ENCODE measurements around the gene PROSER3.
A peak's percentile ranks its signal among the peaks of the same experiment; 100 is the strongest.
"Not testable (repeated sequence)": the region's sequence is repeated elsewhere in the genome, so short reads cannot be mapped to it uniquely, and the experiment has no call there.

The PROSER3 gene

GRCh38 chr19:35795564-35795963, 37.6 kb downstream of the PROSER3 start:
- DNase-seq = not testable (repeated sequence)

DNA sequence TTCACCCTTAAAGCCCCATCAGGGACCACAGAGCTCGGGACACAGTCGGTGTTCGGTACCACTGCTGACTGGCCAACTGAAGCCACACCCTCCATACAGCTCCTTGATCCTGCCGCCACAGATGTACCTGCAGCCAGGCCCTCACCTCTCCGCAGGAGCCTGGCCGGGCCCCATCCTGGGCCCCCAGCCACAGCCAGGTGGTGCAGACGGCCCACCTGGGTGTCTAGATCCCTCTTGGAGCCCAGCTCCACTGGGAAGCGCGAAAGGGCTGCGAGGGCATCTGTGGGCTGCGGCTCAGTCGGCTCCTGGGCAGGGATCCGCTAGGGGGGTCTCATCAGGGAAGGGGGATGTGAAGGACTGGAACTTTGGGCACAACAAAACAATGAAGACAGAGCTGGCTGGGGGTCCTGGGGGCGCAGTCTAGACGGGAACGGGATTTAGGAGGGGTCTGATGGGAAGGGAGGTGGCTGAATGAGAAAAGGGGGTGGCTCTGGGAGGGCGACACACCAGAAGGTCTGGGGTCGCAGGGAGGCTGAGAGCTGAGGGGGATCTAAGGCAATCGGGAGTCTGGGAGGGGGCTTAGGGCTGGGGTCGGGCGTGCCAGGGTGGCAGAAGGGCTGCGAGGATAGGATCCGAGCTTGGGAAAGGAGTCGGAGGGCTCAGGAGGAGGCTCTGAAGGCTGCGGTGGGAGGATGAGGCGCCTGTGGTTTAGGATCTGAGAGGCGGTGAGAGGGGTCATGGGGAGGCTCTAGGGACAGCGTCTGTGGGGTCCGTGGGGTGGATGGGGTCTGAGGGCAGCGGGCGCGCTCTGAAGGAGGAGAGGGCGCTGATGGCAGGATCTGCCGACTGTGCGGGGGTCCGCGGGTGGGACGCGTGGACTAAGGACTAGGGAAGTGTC, 38.9 kb downstream of the PROSER3 start:
- DNase-seq = no peak

DNA sequence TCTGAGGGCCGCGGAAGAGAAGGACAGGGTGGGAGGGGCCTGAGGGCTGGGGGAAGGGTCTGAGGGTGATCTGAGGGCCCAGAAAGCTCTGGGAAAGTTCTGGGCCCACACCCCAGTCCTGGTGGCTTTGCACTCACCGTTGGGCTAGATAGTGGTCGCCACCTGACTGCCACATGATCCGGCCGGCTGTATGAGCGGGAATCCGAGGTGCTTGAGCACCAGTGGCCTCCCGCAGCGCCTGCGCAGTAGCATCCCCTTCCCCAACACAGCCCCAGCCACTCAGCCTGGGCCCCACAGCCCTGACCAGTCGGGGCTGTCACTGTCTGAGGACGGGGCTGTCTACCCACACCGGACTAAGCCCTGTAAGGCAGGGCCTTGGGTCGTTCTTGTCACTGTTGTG, 39.7 kb downstream of the PROSER3 start:
- no peak for DNase-seq

DNA sequence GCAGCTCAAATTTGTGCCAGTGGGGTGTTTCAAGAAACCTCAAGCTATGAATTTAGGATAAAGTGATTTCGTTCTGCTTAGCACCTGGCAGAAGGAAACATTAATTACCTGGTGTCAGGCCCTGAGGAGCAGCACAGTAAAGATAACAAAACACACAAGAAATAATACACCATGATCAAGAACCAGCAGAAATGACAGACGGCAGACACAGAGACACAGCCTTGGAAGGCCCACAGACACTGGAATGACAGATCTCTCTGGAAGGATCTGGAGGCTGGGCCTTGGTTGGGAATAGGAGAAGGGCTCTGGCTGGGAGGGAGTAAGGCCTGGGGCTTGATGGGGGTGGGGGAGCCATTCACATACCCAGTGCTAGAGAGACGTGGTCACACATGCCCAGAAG, 43.9 kb downstream of the PROSER3 start:
- DNase-seq = no peak

DNA sequence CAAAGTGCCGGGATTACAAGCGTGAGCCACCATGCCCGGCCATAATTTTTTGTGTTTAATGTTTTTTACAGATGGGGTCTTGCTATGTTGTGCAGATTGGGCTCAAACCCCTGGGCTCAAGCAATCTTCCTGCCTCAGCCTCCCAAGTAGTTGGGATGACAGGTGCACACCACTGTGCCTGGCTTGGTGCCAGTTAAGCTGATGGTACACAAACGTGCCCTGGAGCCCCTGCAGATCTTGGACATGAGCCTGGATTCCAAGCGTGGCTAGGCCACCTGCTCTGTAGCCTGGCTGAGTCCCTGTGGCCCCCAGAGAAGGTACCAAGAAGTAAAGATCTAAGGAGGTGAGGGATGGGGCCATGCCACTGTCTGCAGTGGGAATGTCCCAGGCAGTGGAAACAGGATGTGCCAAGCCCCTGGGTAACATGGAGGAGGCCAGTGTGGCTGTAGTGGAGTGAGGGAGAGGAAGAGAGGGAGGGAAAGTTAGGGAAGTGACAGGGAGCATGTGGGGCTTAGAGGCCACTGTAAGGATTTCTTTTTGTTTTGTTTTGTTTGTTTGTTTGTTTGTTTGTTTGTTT, 47.6 kb downstream of the PROSER3 start:
- peak; percentile 31 for DNase-seq

DNA sequence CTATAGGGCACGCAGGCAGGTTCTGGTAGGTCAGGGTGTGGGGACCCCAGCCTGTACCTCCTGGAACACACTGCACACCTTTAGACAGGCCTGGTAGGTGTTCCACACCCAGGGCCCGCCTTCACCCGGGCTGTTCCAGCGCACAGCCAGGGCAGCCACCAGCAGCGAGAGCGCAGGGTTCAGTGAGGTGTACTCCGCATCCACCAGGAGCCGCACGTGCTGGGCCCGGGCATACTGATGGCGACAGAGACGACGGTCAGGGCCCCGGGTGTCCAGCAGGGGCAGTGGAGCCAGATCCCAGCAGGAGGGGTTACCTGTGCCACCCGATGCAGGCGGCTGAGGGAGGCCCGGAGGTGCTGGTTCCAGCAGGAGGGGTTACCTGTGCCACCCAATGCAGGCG, 48.6 kb downstream of the PROSER3 start:
- no peak for DNase-seq

- DNase-seq = no peak
These were observed 49.7 kb downstream of the PROSER3 start for GRCh38 chr19:35807633-35808032.

DNA sequence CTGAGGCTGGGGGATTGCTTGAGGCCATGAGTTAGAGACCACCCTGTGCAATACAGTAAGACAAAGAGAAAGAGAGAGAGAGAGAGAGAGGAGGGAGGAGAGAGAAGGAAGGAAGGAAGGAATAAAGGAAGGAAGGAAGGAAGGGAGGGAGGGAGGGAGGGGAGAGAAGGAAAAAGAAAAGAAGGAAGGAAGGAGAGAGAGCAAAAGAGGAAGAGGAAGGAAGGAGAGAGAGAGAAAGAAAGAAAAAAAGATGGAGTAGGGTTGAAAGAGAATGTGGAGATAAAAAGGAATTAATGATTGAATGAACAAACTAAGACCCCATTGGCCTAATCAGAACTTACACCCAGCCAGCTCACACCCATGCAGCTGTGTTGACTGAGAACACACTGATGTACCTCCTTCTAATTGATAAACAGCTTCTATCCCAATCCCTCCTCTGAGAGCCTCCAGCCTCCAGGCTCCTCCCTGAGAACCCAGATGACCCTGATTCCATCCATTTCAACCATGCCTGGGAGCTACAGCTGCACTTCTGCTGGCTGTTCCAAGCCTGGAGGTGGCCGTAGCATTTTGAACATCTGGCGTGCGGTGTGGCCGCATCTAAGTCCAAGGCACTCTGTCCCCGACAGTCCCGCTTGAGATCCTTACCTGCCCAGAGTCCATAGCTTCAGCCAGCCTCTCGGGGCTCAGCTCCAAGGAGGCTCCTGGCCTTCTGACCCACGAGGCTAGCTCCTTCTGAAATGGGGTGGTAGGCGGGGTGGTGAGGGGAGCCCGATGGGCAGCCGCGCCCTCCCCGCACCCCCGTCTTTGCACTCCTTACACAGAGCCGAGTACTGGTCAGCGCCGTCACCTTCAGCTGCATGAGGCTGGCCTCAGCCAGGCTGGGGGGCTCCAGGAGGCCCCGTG, 53.6 kb downstream of the PROSER3 start:
- DNase-seq = no peak

DNA sequence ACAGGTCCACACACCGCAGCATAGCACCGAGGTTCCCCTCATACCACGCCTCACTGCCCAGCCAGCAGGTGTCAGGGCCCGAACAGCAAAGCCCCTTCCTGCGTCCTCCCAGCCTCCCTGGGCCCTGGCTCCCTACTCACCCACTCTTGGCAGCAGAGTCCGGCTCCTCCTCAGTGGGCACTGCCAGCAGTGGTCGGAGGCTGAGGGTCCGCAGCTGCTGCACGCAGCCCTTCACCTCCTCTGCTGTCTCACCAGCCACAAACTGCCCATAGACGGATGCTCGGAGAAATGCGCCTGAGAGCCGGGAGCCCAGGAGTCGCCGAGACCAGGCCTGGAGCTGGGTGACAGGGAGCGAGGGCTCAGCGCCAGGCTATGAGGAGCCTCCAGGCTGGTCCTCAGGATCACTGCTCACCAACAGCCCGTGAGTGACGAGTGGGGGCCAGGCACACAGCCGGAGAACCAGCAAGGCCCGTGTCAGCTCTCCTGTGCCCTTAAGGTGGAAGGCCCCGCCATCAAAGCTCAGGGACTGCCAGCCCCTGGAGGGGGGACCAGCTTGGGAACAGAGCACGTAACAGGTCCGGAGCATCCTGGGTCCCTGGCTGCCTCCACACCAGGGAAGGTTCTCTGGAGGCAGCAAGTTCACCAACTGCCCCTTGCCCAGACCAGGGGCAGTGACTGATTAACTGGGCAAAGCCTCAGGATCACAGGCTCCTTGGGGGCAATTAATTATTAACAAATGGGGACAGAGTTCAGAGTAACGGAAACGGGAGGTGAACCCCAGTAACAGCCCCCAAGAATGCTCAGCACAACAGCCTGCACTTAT, 54.5 kb downstream of the PROSER3 start, which contains the start of gene PRODH2:
PRODH2 (minus strand) TSS at position 626 of the 823 bp plus-strand sequence; CDS start at position 586, 40 bp downstream.
- no peak for DNase-seq

GRCh38 chr19:35813043-35813890, 55.3 kb downstream of the PROSER3 start:
- DNase-seq = no peak

GRCh38 chr19:35816262-35816661, 58.3 kb downstream of the PROSER3 start:
- DNase-seq = no peak

GRCh38 chr19:35816846-35817245, 58.9 kb downstream of the PROSER3 start:
- DNase-seq = no peak

DNA sequence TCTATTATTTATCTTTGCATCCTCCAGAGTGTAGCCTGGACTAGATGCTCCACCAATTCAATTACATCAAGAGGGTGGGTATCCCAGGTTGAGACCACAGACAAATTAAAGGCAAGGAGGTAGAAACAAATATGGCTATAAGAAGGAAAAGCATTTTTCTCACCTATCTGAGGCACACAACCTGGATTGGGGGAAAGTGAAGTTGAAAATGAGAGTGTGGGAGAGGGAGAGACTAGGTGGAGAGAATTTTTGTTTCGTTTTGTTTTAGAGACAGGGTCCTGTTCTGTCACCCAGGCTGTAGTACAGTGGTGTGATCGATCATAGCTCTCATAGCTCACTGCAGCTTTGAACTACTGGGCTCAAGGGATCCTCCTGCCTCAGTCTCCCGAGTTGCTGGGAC, 60.5 kb downstream of the PROSER3 start:
- no peak for DNase-seq

Measured in NCI-H1105 treated with DMSO at 0.1 percent for 48 hours (cell line).